HepG2 (cell line): Measurements from ENCODE around the gene ANKRD42. TPM values are rescaled to one million over a fixed set of nuclear protein-coding genes. Genes with fewer than 3 reads are reported as not detected.

Source experiments
- ATF5 ChIP-seq: sonication (generic); formaldehyde crosslinking; IDR thresholded peaks from 2 replicates; pipeline ENCODE4 v1.4.0; 2020; ENCODE audit warnings: mild to moderate bottlenecking, low read depth, missing genetic modification reagents
- CBX2 ChIP-seq, 2 experiments: fragments of 200-600 bp in 1 of 2; sonication (generic); formaldehyde crosslinking in 1 of 2; IDR thresholded peaks; 2 replicates each; pipeline versions ENCODE4 v1.7.0 to v1.8.1; 2018 to 2022; ENCODE audit warnings: low read depth in 2 of 2, low read length in 1 of 2, mild to moderate bottlenecking in 1 of 2, missing genetic modification reagents in 1 of 2
- CSRNP1 ChIP-seq: sonication (generic); formaldehyde crosslinking; IDR thresholded peaks from 2 replicates; pipeline ENCODE4 v1.8.1; 2023; ENCODE audit warnings: mild to moderate bottlenecking, missing genetic modification reagents
- HCFC1 ChIP-seq: fragments of 150-350 bp; IDR thresholded peaks from 2 replicates; pipeline ENCODE4 v1.6.1; 2014; ENCODE audit warnings: low read depth, low read length
- HOXA3 ChIP-seq: sonication (generic); formaldehyde crosslinking; IDR thresholded peaks from 2 replicates; pipeline ENCODE4 v1.5.0; 2020; ENCODE audit warnings: missing genetic modification reagents
- MAFF ChIP-seq: IDR thresholded peaks from 2 replicates; pipeline ENCODE4 v1.6.1; 2011; ENCODE audit warnings: low read depth, low read length, improper control_type of control experiment
- PRDM10 ChIP-seq: sonication (generic); formaldehyde crosslinking; IDR thresholded peaks from 2 replicates; pipeline ENCODE4 v1.4.0; 2020; ENCODE audit warnings: low read depth, missing genetic modification reagents
- RAD21 ChIP-seq: fragments of 450-650 bp; formaldehyde crosslinking; IDR thresholded peaks from 2 replicates; pipeline ENCODE4 v1.5.0; 2020; ENCODE audit warnings: mild to moderate bottlenecking
- RFXANK ChIP-seq: IDR thresholded peaks from 2 replicates; pipeline ENCODE4 v1.6.1; 2016
- SMAD3 ChIP-seq: sonication (generic); formaldehyde crosslinking; IDR thresholded peaks from 2 replicates; pipeline ENCODE4 v1.4.0; 2020; ENCODE audit warnings: missing genetic modification reagents
- SNRNP70 ChIP-seq: fragments of 200-400 bp; formaldehyde crosslinking; IDR thresholded peaks from 2 replicates; pipeline ENCODE4 v1.6.1; 2017; ENCODE audit warnings: mild to moderate bottlenecking, low read depth, low read length, moderate library complexity
- SOX13 ChIP-seq, 3 experiments: fragments of 450-650 bp in 1 of 3; sonication (generic) in 1 of 3; formaldehyde crosslinking in 1 of 3; IDR thresholded peaks in 2 of 3; conservative IDR thresholded peaks in 1 of 3; 2 replicates each; pipeline versions ENCODE4 v1.5.0 to v1.6.1; 2016 to 2020; ENCODE audit warnings: antibody characterized with exemption in 1 of 3, mild to moderate bottlenecking in 1 of 3, missing compliant biosample characterization in 1 of 3, missing genetic modification reagents in 1 of 3, moderate library complexity in 1 of 3
- SP5 ChIP-seq: IDR thresholded peaks from 2 replicates; pipeline ENCODE4 v1.6.1; 2016; ENCODE audit warnings: low read depth, borderline replicate concordance
- TCF7 ChIP-seq: sonication (generic); IDR thresholded peaks from 2 replicates; pipeline ENCODE4 v1.6.1; 2016; ENCODE audit warnings: antibody characterized with exemption, low read depth
- ZC3H13 ChIP-seq: sonication (generic); formaldehyde crosslinking; IDR thresholded peaks from 2 replicates; pipeline ENCODE4 v1.8.1; 2023; ENCODE audit warnings: mild to moderate bottlenecking, missing genetic modification reagents, moderate library complexity
- ZNF280D ChIP-seq: sonication (generic); formaldehyde crosslinking; IDR thresholded peaks from 2 replicates; pipeline ENCODE4 v1.5.1; 2020; ENCODE audit warnings: mild to moderate bottlenecking, missing genetic modification reagents
- ZNF543 ChIP-seq: sonication (generic); formaldehyde crosslinking; IDR thresholded peaks from 2 replicates; pipeline ENCODE4 v1.4.0; 2020; ENCODE audit warnings: mild to moderate bottlenecking, missing genetic modification reagents
- ZNF558 ChIP-seq: sonication (generic); formaldehyde crosslinking; IDR thresholded peaks from 2 replicates; pipeline ENCODE4 v1.9.0; 2022; ENCODE audit warnings: mild to moderate bottlenecking, missing genetic modification reagents, borderline replicate concordance
- ZNF598 ChIP-seq: sonication (generic); formaldehyde crosslinking; IDR thresholded peaks from 2 replicates; pipeline ENCODE4 v1.5.1; 2020; ENCODE audit warnings: mild to moderate bottlenecking, missing genetic modification reagents, borderline replicate concordance
- polyA plus RNA-seq, 8 experiments: library from polyadenylated mRNA; depleted of rRNA in 3 of 8; stranded (reverse) in 7 of 8; unstranded in 1 of 8; fragments of >200 nt; fragmentation: Illumina TruSeq in 4 of 8; extraction: Trizol in 4 of 8; gene quantifications; 2 replicates each; pipeline versions ENCODE4 v1.2.1 to v1.2.3, GENCODE V29; 2011 to 2016; ENCODE audit warnings: low read depth in 4 of 8, missing spikeins in 1 of 8, mixed read lengths in 1 of 8; ENCODE audit not compliant: insufficient read depth in 1 of 8
- total RNA-seq, 5 experiments: library from RNA; depleted of rRNA; stranded (reverse); fragments of >200 nt; fragmentation: Illumina TruSeq; extraction: Trizol; gene quantifications; 2 replicates each; pipeline ENCODE4 v1.2.3, GENCODE V29; 2016; ENCODE audit warnings: low read depth in 1 of 5

Gene ANKRD42
- total and polyA plus RNA-seq, 2 of the 13 experiments (the other 11 are each of a cell fraction or from before 2014, with no cell fraction given): 2.2 to 3.7 TPM

GRCh38 chr11:83156996-83157593 is 36.4 kb upstream of the ANKRD42 start, which contains the start of gene PCF11 (continued):
- TF ChIP-seq TCF7 (no peak), SOX13 (IDR thresholded peaks at IDR 0.05) (no peak), SOX13 (CRISPR knock-in tag; conservative IDR thresholded peaks at IDR 0.05 in 1 of 2, IDR thresholded peaks at IDR 0.05 in 1 of 2) (no peak), ZC3H13 (CRISPR knock-in tag) (no peak), HCFC1 (peak; percentile 1; the same call in 1 of the 2 replicates), HOXA3 (CRISPR knock-in tag) (peak; percentile 87), CSRNP1 (CRISPR knock-in tag) (0 out of 2 replicates have a peak, but pooled peaks have one; percentile 6), SP5 (CRISPR knock-in tag) (0 out of 2 replicates have a peak, but pooled peaks have one; percentile 24), CBX2 (IDR thresholded peaks at IDR 0.05; ENCODE audit: low read depth, low read length) (no peak), CBX2 (CRISPR knock-in tag; IDR thresholded peaks at IDR 0.05; ENCODE audit: low read depth) (no peak), RFXANK (CRISPR knock-in tag) (no peak; the same call in 1 of the 2 replicates), ZNF598 (CRISPR knock-in tag) (peak; percentile 22; the same call in 1 of the 2 replicates), RAD21 (CRISPR knock-in tag) (peak; percentile 49), ZNF558 (0 out of 2 replicates have a peak, but pooled peaks have one; percentile 49), ZNF543 (CRISPR knock-in tag) (no peak), MAFF (no peak), SNRNP70 (no peak), ZNF280D (0 out of 2 replicates have a peak, but pooled peaks have one; percentile 8), PRDM10 (CRISPR knock-in tag) (0 out of 2 replicates have a peak, but pooled peaks have one; percentile 28), SMAD3 (peak; percentile 62; the same call in 1 of the 2 replicates), ATF5 (CRISPR knock-in tag) (no peak)
